Lower lobe of right lung (tissue), 2 donors: ENCODE results near the gene TBC1D7. TPM values are rescaled to one million over a fixed set of nuclear protein-coding genes. Genes with fewer than 3 reads are reported as not detected.

Source experiments
- ATAC-seq, 2 donors: fragments of 200-7000 bp; cut with Tn5 transposase; one replicate each; pipeline ENCODE4 v1.9.1; 2020 to 2022; ENCODE audit warnings: mild to moderate bottlenecking in 2 of 2, moderate library complexity in 2 of 2
- DNase-seq: peaks from one replicate; pipeline ENCODE4 v3.0.0-alpha.2; 2020
- H3K27ac ChIP-seq: fragments of 200-600 bp; one replicate; pipeline ENCODE4 v1.8.0; 2022
- H3K27me3 ChIP-seq: fragments of 200-600 bp; one replicate; pipeline ENCODE4 v1.8.0; 2022; ENCODE audit warnings: low read depth
- H3K36me3 ChIP-seq: fragments of 200-600 bp; one replicate; pipeline ENCODE4 v1.8.0; 2022; ENCODE audit warnings: mild to moderate bottlenecking
- H3K4me1 ChIP-seq: fragments of 200-600 bp; one replicate; pipeline ENCODE4 v1.8.0; 2022
- H3K4me3 ChIP-seq: fragments of 200-600 bp; one replicate; pipeline ENCODE4 v1.8.0; 2022; ENCODE audit warnings: mild to moderate bottlenecking
- H3K9me3 ChIP-seq: fragments of 200-600 bp; one replicate; pipeline ENCODE4 v1.8.0; 2022
- CTCF ChIP-seq: fragments of 200-600 bp; IDR thresholded peaks from one replicate; pipeline ENCODE4 v1.8.0; 2022; ENCODE audit warnings: antibody characterized with exemption, mild to moderate bottlenecking
- intact Hi-C: fragments of 100-400 bp; cut with DNase I; formaldehyde crosslinking; loops from one replicate; pipeline ENCODE4 v1.11.0; 2022
- total RNA-seq: library from RNA; stranded (reverse); fragmentation: NEBNext Ultra II Directional; extraction: Animal tissue kit (Norgen Biotek cat#: 25700); gene quantifications from one replicate; pipeline ENCODE4 v1.2.1, GENCODE V29; 2021
- donor health status: DM: no; HTN: yes; CAD: no; lungs with severe emphysema.

Gene TBC1D7
- total RNA-seq, 1 donor from 2014 or later: 18.8 TPM

GRCh38 chr6:13368731-13369115 is 40.4 kb upstream of the TBC1D7 start:
- H3K36me3 ChIP-seq: peaks cover 18% of the 10 kb centered on the region
- H3K27me3 ChIP-seq: no peaks in the 10 kb centered on the region
- no peak for TF ChIP-seq CTCF
- peaks cover 23% of the 10 kb centered on the region for H3K4me1 ChIP-seq
- H3K9me3 ChIP-seq: no peaks in the 10 kb centered on the region
- DNase-seq (no peak), ATAC-seq (no peak)
- no peak overlapping the region for H3K27ac ChIP-seq
- intact Hi-C loops: no loop called here
- H3K4me3 ChIP-seq: no peak overlapping the region

DNA sequence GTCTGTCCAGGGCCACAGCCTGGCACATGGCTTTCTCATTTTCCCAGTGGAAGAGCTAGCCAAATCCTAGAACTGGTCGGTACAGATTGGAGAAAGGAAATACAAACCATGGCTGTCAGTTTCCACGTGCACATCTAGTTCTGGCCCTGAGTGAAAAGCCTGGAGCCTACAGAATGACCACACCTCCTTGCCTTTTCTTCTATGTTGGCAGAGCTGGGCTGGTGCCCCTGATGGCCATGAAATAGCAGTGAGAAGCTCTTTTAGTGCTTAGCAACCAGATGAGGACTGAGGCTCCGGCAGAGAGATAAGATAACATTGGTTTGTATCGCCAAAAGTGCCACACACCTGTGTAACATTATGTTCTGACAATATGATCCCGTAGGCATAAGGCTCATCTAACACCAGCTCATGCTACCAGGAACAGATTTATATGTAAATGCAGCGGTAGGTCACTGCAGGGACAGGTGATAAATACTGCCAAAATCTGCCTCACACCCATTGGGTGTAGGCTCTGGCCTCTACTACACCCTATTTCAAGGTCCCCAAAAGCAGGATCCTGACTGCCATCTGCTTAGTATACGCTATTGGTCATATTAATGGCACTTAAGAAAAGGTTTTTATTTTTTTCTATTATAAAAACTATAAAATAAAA is 39.9 kb upstream of the TBC1D7 start:
- Histone ChIP-seq H3K27me3 (no peaks in the 10 kb centered on the region), H3K36me3 (peaks cover 18% of the 10 kb centered on the region), H3K27ac (no peak overlapping the region), H3K9me3 (no peaks in the 10 kb centered on the region), H3K4me3 (no peak overlapping the region), H3K4me1 (peaks cover 21% of the 10 kb centered on the region)
- ATAC-seq: no peak
- intact Hi-C loops: no loop called here
- TF ChIP-seq CTCF: no peak
- no peak for DNase-seq

DNA sequence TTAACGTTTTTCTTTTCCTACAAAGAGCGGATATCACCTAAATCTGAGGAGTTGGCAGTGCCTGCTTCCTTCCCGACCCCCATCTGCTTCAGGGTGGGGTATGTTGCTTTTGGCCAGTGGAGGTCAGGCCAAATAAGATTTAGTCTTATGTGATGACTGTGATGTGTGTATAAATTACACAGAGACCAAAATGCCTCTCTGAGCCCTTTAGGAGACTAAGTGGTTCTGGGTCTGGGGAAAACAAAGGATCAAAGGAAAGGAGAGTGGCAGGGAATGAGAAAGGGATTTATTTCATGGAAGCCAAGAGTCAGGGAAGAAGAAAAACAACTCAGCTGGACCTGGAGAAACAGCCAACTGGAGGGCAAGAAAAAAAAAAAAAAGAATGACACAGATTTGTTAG is 39.1 kb upstream of the TBC1D7 start:
- intact Hi-C loops: no loop called here
- H3K27me3 ChIP-seq: no peaks in the 10 kb centered on the region
- H3K4me3 ChIP-seq: no peak overlapping the region
- peak overlapping the region; percentile 4 for H3K27ac ChIP-seq
- peaks cover 18% of the 10 kb centered on the region for H3K36me3 ChIP-seq
- no peak for TF ChIP-seq CTCF
- no peak for DNase-seq
- no peaks in the 10 kb centered on the region for H3K9me3 ChIP-seq
- H3K4me1 ChIP-seq: peaks cover 13% of the 10 kb centered on the region
- ATAC-seq: no peak

- no peaks in the 10 kb centered on the region for H3K27me3 ChIP-seq
- no peak overlapping the region for H3K4me3 ChIP-seq
- H3K9me3 ChIP-seq: no peaks in the 10 kb centered on the region
- peaks cover 18% of the 10 kb centered on the region for H3K36me3 ChIP-seq
- DNase-seq (no peak), ATAC-seq (no peak)
- intact Hi-C loops: no loop called here
- no peak for TF ChIP-seq CTCF
- peaks cover 21% of the 10 kb centered on the region for H3K4me1 ChIP-seq
- no peak overlapping the region for H3K27ac ChIP-seq
These were observed 37.0 kb upstream of the TBC1D7 start for GRCh38 chr6:13365320-13365719.

- no peaks in the 10 kb centered on the region for H3K27me3 ChIP-seq
- ATAC-seq (no peak), DNase-seq (no peak)
- H3K9me3 ChIP-seq: no peaks in the 10 kb centered on the region
- peaks cover 24% of the 10 kb centered on the region for H3K4me1 ChIP-seq
- intact Hi-C loops: no loop called here
- TF ChIP-seq CTCF: no peak
- H3K4me3 ChIP-seq: no peak overlapping the region
- no peak overlapping the region for H3K27ac ChIP-seq
- peaks cover 18% of the 10 kb centered on the region for H3K36me3 ChIP-seq
These were observed 36.5 kb upstream of the TBC1D7 start for GRCh38 chr6:13364842-13365241.
